B cell (primary cell): ENCODE measurements around the gene CYB5RL. TPM values are rescaled to one million over a fixed set of nuclear protein-coding genes. Genes with fewer than 3 reads are reported as not detected.

ENCODE experiments used
- ATAC-seq: fragments of 200-7000 bp; cut with Tn5 transposase; one replicate; pipeline ENCODE4 v1.10.0; 2021; ENCODE audit warnings: low read depth, mild to moderate bottlenecking, moderate number of reproducible peaks, moderate library complexity
- CTCF ChIA-PET: fragments of 350-600 bp; sonication (Branson Sonifier 250); formaldehyde crosslinking; loops from one replicate; lab custom pipeline; 2021; ENCODE audit warnings: antibody characterized with exemption, inconsistent platforms; lab: Charles Lee
- POLR2A ChIA-PET: fragments of 350-600 bp; sonication (Branson Sonifier 250); formaldehyde crosslinking; loops from one replicate; lab custom pipeline; 2021; ENCODE audit warnings: antibody characterized with exemption; lab: Charles Lee
- DNase-seq: peaks from one replicate; pipeline ENCODE4 v3.0.0; 2013
- H2AFZ ChIP-seq: 2 replicates; pipeline ENCODE4 v1.6.1; 2012; ENCODE audit warnings: mild to moderate bottlenecking, low read depth, low read length; ENCODE audit not compliant: insufficient read depth, poor library complexity, severe bottlenecking
- H3K27ac ChIP-seq, 2 donors: 1 replicate in 1 of 2; 2 replicates in 1 of 2; pipeline ENCODE4 v1.5.1; 2012 to 2013; ENCODE audit warnings: low read length in 2 of 2, mild to moderate bottlenecking in 2 of 2, moderate library complexity in 1 of 2
- H3K27me3 ChIP-seq, 4 experiments: fragments of 200-600 bp in 1 of 4; sonication (generic) in 1 of 4; replicated peaks in 1 of 4; 1 replicate in 2 of 4; 2 replicates in 2 of 4; pipeline versions ENCODE4 v1.6.1 to v1.7.0; 2013 to 2016; ENCODE audit warnings: low read length in 3 of 4, mild to moderate bottlenecking in 2 of 4, mixed read lengths in 1 of 4, moderate library complexity in 1 of 4; ENCODE audit not compliant: insufficient read depth in 4 of 4, control insufficient read depth in 3 of 4; ENCODE audit errors: control extremely low read depth in 1 of 4
- H3K36me3 ChIP-seq, 2 experiments: replicated peaks in 1 of 2; 1 replicate in 1 of 2; 2 replicates in 1 of 2; pipeline versions ENCODE4 v1.6.1 to v1.7.1; 2013; ENCODE audit warnings: low read length in 1 of 2; ENCODE audit not compliant: insufficient read depth in 2 of 2, control insufficient read depth in 1 of 2; ENCODE audit errors: control extremely low read depth in 1 of 2, extremely low read depth in 1 of 2
- H3K4me1 ChIP-seq, 2 donors: fragments of 200-600 bp in 1 of 2; sonication (generic) in 1 of 2; 1 replicate in 1 of 2; 2 replicates in 1 of 2; pipeline versions ENCODE4 v1.5.1 to v1.6.1; 2013 to 2017; ENCODE audit warnings: low read length in 2 of 2; ENCODE audit not compliant: control insufficient read depth in 2 of 2, insufficient read depth in 2 of 2
- H3K4me2 ChIP-seq: replicated peaks from 2 replicates; pipeline ENCODE3; 2012; ENCODE audit warnings: mild to moderate bottlenecking, low read depth, low read length; ENCODE audit not compliant: poor library complexity, severe bottlenecking
- H3K4me3 ChIP-seq, 5 experiments: fragments of 200-600 bp in 1 of 5; sonication (generic) in 1 of 5; 1 replicate in 3 of 5; 2 replicates in 2 of 5; pipeline versions ENCODE4 v1.5.1 to v1.7.0; 2011 to 2016; ENCODE audit warnings: low read length in 4 of 5, mild to moderate bottlenecking in 4 of 5, low read depth in 2 of 5, control low read depth in 1 of 5, moderate library complexity in 1 of 5; ENCODE audit not compliant: insufficient read depth in 1 of 5; ENCODE audit errors: control extremely low read depth in 1 of 5, extremely low read depth in 1 of 5
- H3K79me2 ChIP-seq: fragments of 200-600 bp; sonication (generic); one replicate; pipeline ENCODE4 v1.6.0; 2016; ENCODE audit warnings: low read length; ENCODE audit not compliant: control insufficient read depth, insufficient read depth
- H3K9ac ChIP-seq: fragments of 200-600 bp; sonication (generic); 2 replicates; pipeline ENCODE4 v1.6.1; 2017; ENCODE audit warnings: mild to moderate bottlenecking, low read length, moderate library complexity
- H3K9me3 ChIP-seq, 3 donors: one replicate each; pipeline versions ENCODE4 v1.6.1 to v1.7.1; 2013; ENCODE audit warnings: low read length in 2 of 3; ENCODE audit not compliant: control insufficient read depth in 2 of 3, insufficient read depth in 1 of 3; ENCODE audit errors: control extremely low read depth in 1 of 3
- H4K20me1 ChIP-seq: 2 replicates; pipeline ENCODE4 v1.6.0; 2012; ENCODE audit warnings: mild to moderate bottlenecking, low read length; ENCODE audit not compliant: insufficient read depth, control insufficient read depth, poor library complexity, severe bottlenecking
- H3K27ac Mint-ChIP-seq: one replicate; pipeline ENCODE4 v1.8.0; 2021; ENCODE audit warnings: mixed read lengths
- H3K27me3 Mint-ChIP-seq: one replicate; pipeline ENCODE4 v1.8.0; 2021; ENCODE audit warnings: mixed read lengths
- H3K4me1 Mint-ChIP-seq: one replicate; pipeline ENCODE4 v1.8.0; 2021; ENCODE audit warnings: mixed read lengths
- H3K4me3 Mint-ChIP-seq: one replicate; pipeline ENCODE4 v1.8.0; 2021; ENCODE audit warnings: mixed read lengths
- H3K9me3 Mint-ChIP-seq: one replicate; pipeline ENCODE4 v1.8.0; 2022; ENCODE audit warnings: mixed read lengths; ENCODE audit not compliant: insufficient read depth
- EZH2 ChIP-seq: IDR thresholded peaks from 2 replicates; pipeline ENCODE4 v1.6.1; 2012; ENCODE audit warnings: borderline replicate concordance, low read depth, mild to moderate bottlenecking, moderate library complexity, low read length; ENCODE audit not compliant: insufficient read depth, poor library complexity, severe bottlenecking
- WGBS: methylation state at CpG from one replicate; pipeline ENCODE4 v1.1.5; 2013; ENCODE audit warnings: missing lambda C conversion rate; ENCODE audit not compliant: insufficient coverage; 5-methylcytosine and 5-hydroxymethylcytosine counted together
- intact Hi-C: fragments of 100-400 bp; cut with micrococcal nuclease; formaldehyde crosslinking; loops from one replicate; pipeline ENCODE4 v1.10.0; 2022
- polyA plus RNA-seq: library from polyadenylated mRNA; depleted of rRNA; stranded (reverse); fragments of >200 nt; gene quantifications from 2 replicates; pipeline ENCODE4 v1.2.3, GENCODE V29; 2012
- total RNA-seq, 2 donors: library from RNA; stranded (reverse); fragments of 120-200 nt in 1 of 2; gene quantifications; 1 replicate in 1 of 2; 2 replicates in 1 of 2; pipeline versions ENCODE4 v1.2.3 to v1.2.4, GENCODE V29; 2013 to 2022
- TF ChIP-seq, protein P1 (sequence below): fragments of 200-600 bp; IDR thresholded peaks from one replicate; pipeline ENCODE4 v1.8.0; 2022; ENCODE audit warnings: antibody characterized with exemption, mild to moderate bottlenecking

CYB5RL gene
- total and polyA plus RNA-seq, 2 donors (not counting 1 experiment from before 2014, with no cell fraction given): 7.9 to 12.4 TPM

DNA sequence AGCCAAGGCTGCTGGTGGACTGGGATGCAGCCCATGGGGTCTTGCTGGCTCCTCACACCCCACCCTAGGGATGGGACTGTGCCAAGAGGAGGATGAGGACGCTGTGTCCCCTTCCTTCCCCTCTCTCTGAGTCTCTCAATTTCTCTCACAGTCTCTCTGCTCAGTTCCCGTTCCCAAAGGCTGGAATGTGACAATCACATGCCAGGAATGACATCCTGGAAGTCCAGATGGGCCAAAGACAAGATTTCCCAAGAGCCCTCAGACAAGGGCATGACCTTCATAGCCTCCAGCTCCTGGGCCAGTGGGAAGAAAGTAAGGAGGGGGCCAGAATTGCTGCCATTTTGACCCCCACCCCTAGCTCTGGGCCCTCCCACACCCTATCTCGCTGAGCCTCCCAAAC, 39.5 kb downstream of the CYB5RL start:
- Histone ChIP-seq H3K9me3 (no peaks in the 10 kb centered on the region), H3K9ac (no peak overlapping the region), H4K20me1 (no peaks in the 10 kb centered on the region), H3K27ac (no peak overlapping the region), H3K4me2 (no peak overlapping the region), H3K4me1 (no peaks in the 10 kb centered on the region), H3K36me3 (no peaks in the 10 kb centered on the region), H3K27me3 (no peaks in the 10 kb centered on the region), H2AFZ (no peak overlapping the region), H3K4me3 (no peak overlapping the region), H3K79me2 (no peaks in the 10 kb centered on the region)
- no peak for ATAC-seq
- Mint-ChIP-seq H3K9me3 (no peaks in the 10 kb centered on the region), H3K4me1 (no peaks in the 10 kb centered on the region), H3K4me3 (no peak overlapping the region), H3K27ac (no peak overlapping the region), H3K27me3 (no peaks in the 10 kb centered on the region)
- 100% methylated on average over 1 of the region's 3 CpGs for WGBS
- intact Hi-C loops: no loop called here
- ChIA-PET POLR2A (no interaction called here), CTCF (no interaction called here)
- TF ChIP-seq, protein P1, sequence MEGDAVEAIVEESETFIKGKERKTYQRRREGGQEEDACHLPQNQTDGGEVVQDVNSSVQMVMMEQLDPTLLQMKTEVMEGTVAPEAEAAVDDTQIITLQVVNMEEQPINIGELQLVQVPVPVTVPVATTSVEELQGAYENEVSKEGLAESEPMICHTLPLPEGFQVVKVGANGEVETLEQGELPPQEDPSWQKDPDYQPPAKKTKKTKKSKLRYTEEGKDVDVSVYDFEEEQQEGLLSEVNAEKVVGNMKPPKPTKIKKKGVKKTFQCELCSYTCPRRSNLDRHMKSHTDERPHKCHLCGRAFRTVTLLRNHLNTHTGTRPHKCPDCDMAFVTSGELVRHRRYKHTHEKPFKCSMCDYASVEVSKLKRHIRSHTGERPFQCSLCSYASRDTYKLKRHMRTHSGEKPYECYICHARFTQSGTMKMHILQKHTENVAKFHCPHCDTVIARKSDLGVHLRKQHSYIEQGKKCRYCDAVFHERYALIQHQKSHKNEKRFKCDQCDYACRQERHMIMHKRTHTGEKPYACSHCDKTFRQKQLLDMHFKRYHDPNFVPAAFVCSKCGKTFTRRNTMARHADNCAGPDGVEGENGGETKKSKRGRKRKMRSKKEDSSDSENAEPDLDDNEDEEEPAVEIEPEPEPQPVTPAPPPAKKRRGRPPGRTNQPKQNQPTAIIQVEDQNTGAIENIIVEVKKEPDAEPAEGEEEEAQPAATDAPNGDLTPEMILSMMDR: no peak
- TF ChIP-seq EZH2: no peak
- no peak for DNase-seq

DNA sequence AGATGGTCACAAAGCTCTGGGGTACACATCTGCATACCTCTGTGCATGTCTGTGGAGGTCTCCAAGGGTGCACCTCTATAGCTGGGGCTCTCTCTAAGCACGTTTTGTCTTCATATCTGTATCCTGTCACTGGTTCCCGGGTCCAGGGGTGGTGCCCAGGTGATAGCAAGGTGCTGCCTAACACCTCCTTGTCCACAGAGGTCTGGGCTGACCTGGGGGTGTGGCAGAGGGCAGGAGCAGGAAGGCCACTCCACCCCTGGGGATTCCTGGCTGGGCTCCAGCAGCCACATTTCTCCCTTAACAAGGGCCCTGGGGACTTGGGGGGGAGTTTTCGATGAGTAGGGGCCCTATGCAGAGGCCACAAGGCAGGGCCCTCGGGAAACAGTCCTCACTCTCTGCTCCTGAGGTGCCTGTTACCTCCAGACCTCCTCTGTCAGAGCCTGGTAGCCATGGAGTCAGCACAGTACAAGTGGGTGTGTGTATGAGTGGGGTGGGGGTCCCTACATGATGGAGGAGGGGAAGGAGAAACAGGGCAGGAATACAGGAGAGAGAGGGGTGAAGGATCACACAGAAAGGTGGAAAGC, 40.0 kb downstream of the CYB5RL start:
- Histone ChIP-seq H2AFZ (no peak overlapping the region), H3K4me1 (no peaks in the 10 kb centered on the region), H3K27me3 (no peaks in the 10 kb centered on the region), H3K27ac (no peak overlapping the region), H3K79me2 (no peaks in the 10 kb centered on the region), H3K9ac (no peak overlapping the region), H3K9me3 (no peaks in the 10 kb centered on the region), H3K4me2 (no peak overlapping the region), H3K4me3 (no peak overlapping the region), H4K20me1 (no peaks in the 10 kb centered on the region), H3K36me3 (no peaks in the 10 kb centered on the region)
- Mint-ChIP-seq H3K4me3 (no peak overlapping the region), H3K4me1 (no peaks in the 10 kb centered on the region), H3K27me3 (no peaks in the 10 kb centered on the region), H3K27ac (no peak overlapping the region), H3K9me3 (no peaks in the 10 kb centered on the region)
- WGBS: 79% methylated on average over 3 of the region's 4 CpGs
- CTCF ChIA-PET: no interaction called here
- ATAC-seq (no peak), DNase-seq (no peak)
- POLR2A ChIA-PET: no interaction called here
- intact Hi-C loops: no loop called here
- no peak for TF ChIP-seq EZH2
- TF ChIP-seq, protein P1: no peak
